Suppressor macrophage treated with lipopolysaccharide for 1 hour (primary cell): ENCODE results near the gene CAMK1D.

Source experiments
- DNase-seq, 3 donors: peaks; one replicate each; pipeline ENCODE4 v3.0.0-alpha.2; 2020 to 2022

CAMK1D gene

DNA sequence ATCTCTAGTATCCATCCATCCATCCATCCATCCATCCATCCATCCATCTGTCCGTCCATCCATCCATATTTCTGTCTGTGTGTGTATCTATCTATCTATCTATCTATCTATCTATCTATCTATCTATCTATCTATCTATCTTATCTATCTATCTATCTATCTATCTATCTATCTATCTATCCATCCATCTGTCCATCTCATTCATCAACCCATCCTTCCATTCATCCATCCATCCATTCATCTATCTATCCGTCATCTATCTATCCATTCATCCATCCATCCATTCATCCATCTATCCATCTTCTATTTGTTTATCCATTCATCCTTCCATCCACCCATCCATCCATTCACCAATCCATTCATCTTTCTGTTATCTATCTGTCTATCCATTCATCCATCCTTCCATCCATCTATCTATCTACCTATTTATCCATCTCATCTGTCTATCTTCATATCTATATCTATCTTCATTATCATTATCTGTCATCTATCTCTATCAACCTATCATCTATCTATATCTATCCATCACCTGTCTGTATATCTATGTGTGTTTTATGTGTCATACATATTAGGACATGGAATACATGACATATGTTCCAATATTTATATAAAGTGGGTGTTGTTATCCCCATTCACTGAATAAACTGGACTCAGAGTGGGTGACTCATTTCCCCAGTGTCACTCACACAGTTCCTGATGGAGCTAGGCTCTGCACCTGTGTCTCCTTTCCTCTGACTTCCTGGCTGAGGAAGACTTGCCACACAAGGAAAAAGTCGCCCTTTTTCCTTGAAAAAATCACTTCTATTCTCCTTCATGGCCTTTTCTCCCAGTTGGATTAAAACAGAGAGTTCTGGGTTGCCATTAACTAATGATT, 452.1 kb downstream of the CAMK1D start:
- no peak for DNase-seq

- no peak for DNase-seq
Measured at GRCh38 chr10:12803776-12804175, 454.4 kb downstream of the CAMK1D start.

- no peak for DNase-seq
Measured at GRCh38 chr10:12806228-12807095, 457.1 kb downstream of the CAMK1D start.

GRCh38 chr10:12807096-12807755, 457.9 kb downstream of the CAMK1D start:
- DNase-seq: no peak

DNA sequence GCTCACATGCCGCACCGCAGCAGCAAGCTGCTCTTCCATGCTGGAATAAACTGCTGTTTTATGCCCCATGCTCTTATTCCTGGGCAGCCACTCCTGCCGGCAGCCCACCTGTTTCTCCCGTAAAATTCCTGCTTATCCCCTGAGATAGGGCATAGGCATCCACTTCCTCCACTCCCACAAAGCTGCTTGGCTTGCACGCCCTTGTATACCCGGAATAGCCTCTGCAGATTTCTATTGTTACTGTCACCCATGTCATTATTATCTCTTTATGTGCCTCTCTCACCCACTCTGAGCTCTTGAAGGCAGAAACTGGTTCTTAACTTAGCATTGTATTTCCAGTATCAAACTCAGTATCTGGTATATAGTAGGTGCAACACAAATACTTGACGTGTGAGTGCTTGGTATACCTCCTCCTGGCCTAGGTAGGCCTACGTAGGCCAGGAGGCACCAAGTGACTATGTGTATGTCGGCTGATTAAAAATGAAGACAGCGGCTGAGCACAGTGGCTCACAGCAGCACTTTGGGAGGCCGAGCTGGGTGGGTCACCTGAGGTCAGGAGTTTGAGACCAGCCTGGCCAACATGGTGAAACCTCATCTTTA, 458.8 kb downstream of the CAMK1D start:
- DNase-seq: no peak

DNA sequence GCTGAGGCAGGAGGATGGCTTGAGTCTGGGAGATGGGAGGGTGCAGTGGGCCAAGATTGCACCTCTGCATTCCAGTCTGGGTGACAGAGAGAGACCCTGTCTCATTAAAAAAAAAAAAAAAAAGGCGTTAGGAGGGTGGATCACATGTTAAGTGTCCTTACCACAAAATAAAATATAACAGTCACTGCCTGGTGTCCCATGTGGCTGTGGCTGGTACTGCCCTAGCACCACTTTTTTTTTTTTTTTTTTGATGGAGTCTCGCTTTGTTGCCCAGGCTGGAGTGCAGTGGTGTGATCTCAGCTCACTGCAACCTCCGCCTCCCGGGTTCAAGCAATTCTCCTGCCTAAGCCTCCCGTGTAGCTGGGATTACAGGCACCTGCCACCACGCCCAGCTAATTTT, 460.7 kb downstream of the CAMK1D start:
- peak in 1 of 3 donors; percentile 1 for DNase-seq

GRCh38 chr10:12811826-12812225, 462.5 kb downstream of the CAMK1D start:
- no peak for DNase-seq

GRCh38 chr10:12812571-12812970, 463.2 kb downstream of the CAMK1D start:
- no peak for DNase-seq

- DNase-seq: no peak
Measured at GRCh38 chr10:12814166-12814565, 464.8 kb downstream of the CAMK1D start.

- no peak for DNase-seq
Measured at GRCh38 chr10:12819071-12819470, 469.7 kb downstream of the CAMK1D start.

DNA sequence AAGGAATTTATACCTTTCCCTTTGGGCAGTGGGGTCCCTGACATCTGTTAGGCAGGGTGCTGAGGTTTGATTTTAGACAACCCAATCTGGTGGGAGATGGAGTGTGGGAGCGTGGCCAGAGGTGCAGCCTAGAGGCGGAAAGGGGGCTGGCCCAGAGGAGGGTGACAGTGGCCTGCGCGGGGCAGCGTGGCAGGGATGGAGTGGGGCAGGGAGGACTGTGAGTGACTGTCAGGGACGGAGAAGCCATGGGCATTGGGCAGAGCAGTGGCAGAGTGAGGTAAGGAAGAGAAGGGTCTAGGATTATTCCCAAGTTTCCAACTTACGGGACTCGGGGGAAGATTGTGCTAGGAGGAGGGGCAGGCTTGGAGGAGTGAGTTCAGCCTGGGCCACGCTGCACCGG, 470.3 kb downstream of the CAMK1D start:
- DNase-seq: no peak

GRCh38 chr10:12822126-12822892, 473.0 kb downstream of the CAMK1D start:
- DNase-seq: no peak

GRCh38 chr10:12822893-12823170, 473.5 kb downstream of the CAMK1D start:
- no peak for DNase-seq

GRCh38 chr10:12823328-12823727, 474.0 kb downstream of the CAMK1D start:
- no peak for DNase-seq

GRCh38 chr10:12825260-12825849, 476.0 kb downstream of the CAMK1D start:
- DNase-seq: no peak

GRCh38 chr10:12826800-12827372, 477.5 kb downstream of the CAMK1D start:
- DNase-seq: no peak

DNA sequence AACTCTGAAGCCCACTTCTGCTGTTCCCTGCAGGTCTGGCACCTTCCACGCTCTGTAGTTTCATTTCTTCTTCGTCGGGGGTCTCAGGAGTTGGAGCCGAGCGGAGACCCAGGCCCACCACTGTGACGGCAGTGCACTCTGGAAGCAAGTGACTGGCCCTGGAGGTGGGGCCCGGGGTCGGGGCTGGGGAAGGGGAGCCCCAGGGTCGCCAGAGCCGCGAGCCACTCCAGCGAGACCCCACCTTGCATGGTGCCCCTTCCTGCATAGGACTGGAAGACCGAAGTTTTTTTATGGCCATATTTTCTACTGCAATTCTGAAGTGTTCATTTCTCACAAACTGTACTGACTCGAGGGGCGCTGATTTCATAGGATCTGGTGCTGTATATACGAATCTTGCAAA, 479.4 kb downstream of the CAMK1D start:
- no peak for DNase-seq

GRCh38 chr10:12829831-12830390, 480.6 kb downstream of the CAMK1D start:
- no peak for DNase-seq

DNA sequence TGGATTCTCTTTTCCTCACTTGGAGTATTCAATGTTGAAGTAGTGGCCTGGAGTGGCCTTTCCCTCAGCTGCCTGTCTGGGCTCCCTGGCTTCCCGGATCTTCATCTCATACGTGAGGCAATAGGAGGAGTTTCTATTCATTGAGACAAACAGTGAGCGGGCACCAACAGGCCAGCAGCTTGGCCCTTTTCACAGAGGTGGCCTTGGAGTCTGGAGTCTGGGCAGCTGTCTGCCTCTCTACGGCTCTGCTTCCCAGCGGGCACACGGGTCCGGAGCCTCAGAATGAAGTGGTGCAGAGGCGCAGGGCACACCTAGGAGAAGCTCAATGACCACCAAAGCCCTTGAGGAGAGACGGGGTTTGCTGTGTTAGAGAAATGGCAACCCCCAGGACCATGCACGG, 482.7 kb downstream of the CAMK1D start:
- DNase-seq: no peak

DNA sequence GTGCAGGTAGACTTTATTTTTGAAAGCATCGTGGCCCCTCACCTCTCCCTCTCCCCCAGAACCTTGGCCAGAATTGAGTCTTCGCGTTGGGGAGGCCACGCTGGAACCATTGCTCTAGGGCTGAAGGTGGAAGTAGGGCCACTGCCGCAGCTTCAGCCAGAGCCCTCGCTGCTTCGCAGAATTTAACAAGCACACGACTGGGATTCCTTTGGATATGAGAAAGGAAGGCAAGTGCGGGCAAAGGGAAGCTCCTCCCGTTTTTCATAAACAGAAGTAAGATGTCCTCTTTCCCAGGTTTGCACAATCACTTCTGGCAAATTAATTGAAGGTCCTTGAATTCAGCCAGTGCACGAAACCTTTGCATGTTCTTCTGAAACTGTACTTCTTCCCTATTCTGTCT, 484.1 kb downstream of the CAMK1D start:
- DNase-seq: no peak

DNA sequence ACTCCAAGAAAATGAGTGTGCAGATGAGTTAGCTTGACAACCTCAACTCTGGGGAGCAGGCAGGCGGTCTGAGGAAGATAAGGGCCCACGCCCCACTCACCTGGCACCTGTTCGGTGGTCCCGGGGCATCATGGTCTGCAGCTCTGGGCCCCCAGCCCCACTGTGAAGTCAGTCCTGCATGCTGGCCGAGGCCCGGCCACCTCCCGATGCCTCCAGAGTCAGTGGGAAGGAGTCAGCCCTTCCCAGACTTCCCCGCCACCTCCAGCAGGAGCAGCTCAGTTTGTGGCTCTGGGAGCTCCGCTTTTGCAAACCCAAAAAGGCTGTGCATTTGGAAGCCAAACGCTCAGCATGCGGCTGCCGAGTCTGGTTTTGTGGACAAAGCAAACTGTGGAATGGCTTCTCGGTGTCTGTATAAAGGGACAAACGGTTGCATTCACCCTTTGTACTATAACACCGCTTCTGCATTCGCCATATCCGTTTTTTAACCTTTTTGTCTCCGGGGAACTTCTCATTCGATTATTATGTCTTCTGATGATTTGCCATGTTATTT, 484.8 kb downstream of the CAMK1D start:
- no peak for DNase-seq
